Panc1 (cell line): ENCODE data around the gene UMOD. TPM values are rescaled to one million over a fixed set of nuclear protein-coding genes. Genes with fewer than 3 reads are reported as not detected.

Experiments
- ATAC-seq: fragments of 200-7000 bp; cut with Tn5 transposase; 2 replicates; pipeline ENCODE4 v1.9.1; 2020; ENCODE audit warnings: mild to moderate bottlenecking, moderate library complexity
- BruUV-seq: library from RNA; stranded (reverse); fragments of 400-500 nt; replicated peaks from 2 replicates; lab custom pipeline; 2021; lab: Mats Ljungman, UMichigan
- CTCF ChIA-PET: fragments of 300-600 bp; sonication (Branson Sonifier 250); formaldehyde crosslinking; loops from one replicate; lab custom pipeline; 2022; ENCODE audit warnings: antibody characterized with exemption; lab: Charles Lee
- POLR2A ChIA-PET: fragments of 300-600 bp; sonication (Branson Sonifier 250); formaldehyde crosslinking; loops from one replicate; lab custom pipeline; 2022; ENCODE audit warnings: antibody characterized with exemption; lab: Charles Lee
- DNase-seq: peaks from one replicate; pipeline ENCODE4 v3.0.0-alpha.2; 2010; ENCODE audit warnings: low read depth, low spot score
- H3K27ac ChIP-seq: 2 replicates; pipeline ENCODE4 v1.5.1; 2011; ENCODE audit warnings: mild to moderate bottlenecking, low read length, inconsistent platforms
- H3K27me3 ChIP-seq: fragments of 200-500 bp; sonication (Bioruptor generic); 2 replicates; pipeline ENCODE4 v1.6.0; 2014; ENCODE audit warnings: low read length, inconsistent platforms; ENCODE audit not compliant: control insufficient read depth, insufficient read depth
- H3K36me3 ChIP-seq: fragments of 200-500 bp; sonication (Bioruptor generic); 2 replicates; pipeline ENCODE4 v1.5.1; 2014; ENCODE audit warnings: inconsistent platforms, mild to moderate bottlenecking, low read length, moderate library complexity; ENCODE audit not compliant: control insufficient read depth, insufficient read depth
- H3K4me1 ChIP-seq: 2 replicates; pipeline ENCODE4 v1.5.1; 2011; ENCODE audit warnings: inconsistent platforms, mild to moderate bottlenecking, low read length, moderate library complexity; ENCODE audit not compliant: control insufficient read depth, insufficient read depth
- H3K4me3 ChIP-seq, 2 experiments: 2 replicates each; pipeline ENCODE4 v1.5.1; 2011 to 2012; ENCODE audit warnings: low read depth in 2 of 2, low read length in 2 of 2, mild to moderate bottlenecking in 2 of 2, inconsistent platforms in 1 of 2, moderate library complexity in 1 of 2
- H3K9me3 ChIP-seq: fragments of 200-500 bp; sonication (Bioruptor generic); 2 replicates; pipeline ENCODE4 v1.5.1; 2014; ENCODE audit warnings: low read depth, mild to moderate bottlenecking, inconsistent platforms, low read length, moderate library complexity; ENCODE audit not compliant: control insufficient read depth, insufficient read depth
- CTCF ChIP-seq: fragments of 450-650 bp; IDR thresholded peaks from 2 replicates; pipeline ENCODE4 v1.5.1; 2017; ENCODE audit warnings: mild to moderate bottlenecking
- POLR2AphosphoS5 ChIP-seq: IDR thresholded peaks from 2 replicates; pipeline ENCODE4 v1.6.1; 2012; ENCODE audit warnings: mild to moderate bottlenecking, low read depth, low read length, moderate library complexity
- REST ChIP-seq, 2 experiments: IDR thresholded peaks; 2 replicates each; pipeline ENCODE4 v1.6.1; 2011 to 2012; ENCODE audit warnings: low read depth in 2 of 2, control low read depth in 1 of 2, low read length in 1 of 2, mild to moderate bottlenecking in 1 of 2, moderate library complexity in 1 of 2; ENCODE audit not compliant: insufficient read depth in 1 of 2
- SIN3A ChIP-seq: IDR thresholded peaks from 2 replicates; pipeline ENCODE4 v1.6.1; 2012; ENCODE audit warnings: low read depth, mild to moderate bottlenecking, low read length, moderate library complexity, borderline replicate concordance; ENCODE audit not compliant: insufficient read depth
- TCF7L2 ChIP-seq: IDR thresholded peaks from 2 replicates; pipeline ENCODE4 v1.6.1; 2011; ENCODE audit warnings: mild to moderate bottlenecking, low read depth, low read length, inconsistent platforms
- in situ Hi-C: cut with HindIII; loops from 2 replicates; pipeline ENCODE4 v1.10.0; 2016; ENCODE audit warnings: low sequenced_read_pairs, low pct_unique_long_range_greater_than_20kb
- intact Hi-C: fragments of 100-400 bp; cut with micrococcal nuclease; formaldehyde crosslinking; loops from one replicate; pipeline ENCODE4 v1.10.0; 2022; ENCODE audit not compliant: unreplicated experiment
- total RNA-seq: library from RNA; stranded (reverse); gene quantifications from one replicate; pipeline ENCODE4 v1.2.1, GENCODE V29; 2021; ENCODE audit not compliant: unreplicated experiment

The UMOD gene
- total RNA-seq, 1 experiment from 2014 or later: not detected

GRCh38 chr16:20363191-20363590 lies 10.7 kb upstream of the UMOD start:
- intact Hi-C loops: no loop called here
- CTCF ChIA-PET: interaction anchor here (0.7 kb wide), 1 partner anchor 462 kb away, joined by 3 read pairs; no protein-coding TSS in a partner anchor

DNA sequence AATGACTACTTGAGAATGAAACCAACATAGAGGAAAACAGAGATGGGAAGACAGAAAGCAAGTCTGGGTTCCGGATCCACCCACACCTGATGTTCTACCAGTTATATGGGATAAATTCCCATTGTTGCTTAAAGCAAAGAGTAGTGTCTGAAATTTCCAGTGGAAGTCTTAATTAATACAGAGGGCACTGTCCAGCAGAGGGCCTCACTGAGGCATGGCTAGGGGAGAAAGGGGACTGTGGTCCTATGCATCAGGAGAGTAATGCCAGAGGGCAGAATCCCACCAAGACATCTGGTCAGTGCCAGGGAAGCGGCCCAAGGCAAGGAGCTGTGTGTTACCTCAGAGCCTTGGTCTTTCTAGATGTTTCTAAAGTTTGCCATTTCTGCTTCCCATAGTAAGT lies 7.5 kb upstream of the UMOD start:
- intact Hi-C loops: no loop called here
- H3K36me3 ChIP-seq: no peaks in the 10 kb centered on the region
- BruUV-seq: no TSS peak
- no peak overlapping the region for H3K27ac ChIP-seq
- TF ChIP-seq CTCF (peak; percentile 47), TCF7L2 (no peak)
- in situ Hi-C loops: no loop called here
- POLR2A ChIA-PET: no interaction called here
- H3K9me3 ChIP-seq: no peaks in the 10 kb centered on the region
- peaks cover 27% of the 10 kb centered on the region for H3K27me3 ChIP-seq
- CTCF ChIA-PET: no interaction called here
- no peak overlapping the region for H3K4me3 ChIP-seq
- H3K4me1 ChIP-seq: no peaks in the 10 kb centered on the region
- DNase-seq: no peak
- ATAC-seq: no peak

More at GRCh38 chr16:20363191-20363590, 10.7 kb upstream of the UMOD start:
- Histone ChIP-seq H3K4me1 (no peaks in the 10 kb centered on the region), H3K9me3 (no peaks in the 10 kb centered on the region), H3K27me3 (peaks cover 25% of the 10 kb centered on the region), H3K4me3 (no peak overlapping the region), H3K36me3 (no peaks in the 10 kb centered on the region), H3K27ac (no peak overlapping the region)
- POLR2A ChIA-PET: interaction anchor here (0.6 kb wide), 1 partner anchor 170 kb away, joined by 14 read pairs; no protein-coding TSS in a partner anchor
- ATAC-seq: no peak
- DNase-seq: no peak
- in situ Hi-C loops: no loop called here
- no TSS peak for BruUV-seq
- TF ChIP-seq SIN3A (no peak), POLR2AphosphoS5 (no peak), REST (IDR thresholded peaks at IDR 0.05; ENCODE audit: insufficient read depth in 1 of 2, low read depth in 2 of 2, low read length in 1 of 2) (no peak), CTCF (no peak), TCF7L2 (no peak)
